Liver (tissue), 3 donors: Measurements from ENCODE around the gene SOAT1.

Experiments used
- FOXA2 ChIP-seq: IDR thresholded peaks from 2 replicates; pipeline ENCODE4 v1.6.1; 2016; ENCODE audit warnings: antibody characterized with exemption
- JUND ChIP-seq, 2 donors: IDR thresholded peaks; 2 replicates each; pipeline ENCODE4 v1.6.1; 2016; ENCODE audit warnings: antibody characterized with exemption in 2 of 2
- RAD21 ChIP-seq, 2 donors: IDR thresholded peaks; 2 replicates each; pipeline ENCODE4 v1.6.1; 2016; ENCODE audit warnings: antibody characterized with exemption in 2 of 2, mild to moderate bottlenecking in 2 of 2
- RXRA ChIP-seq, 2 donors: IDR thresholded peaks; 2 replicates each; pipeline ENCODE4 v1.6.1; 2017 to 2018; ENCODE audit warnings: antibody characterized with exemption in 2 of 2, mild to moderate bottlenecking in 1 of 2
- TAF1 ChIP-seq: conservative IDR thresholded peaks from 2 replicates; pipeline ENCODE4 v1.6.1; 2016; ENCODE audit warnings: antibody characterized with exemption, mild to moderate bottlenecking
- TF ChIP-seq, protein P1 (sequence below): fragments of 150-350 bp; IDR thresholded peaks from 2 replicates; pipeline ENCODE4 v1.5.1; 2017; ENCODE audit warnings: improper control_type of control experiment, low read depth, low read length; ENCODE audit not compliant: missing input control
- TF ChIP-seq, protein P2 (sequence below): IDR thresholded peaks from 2 replicates; pipeline ENCODE4 v1.6.1; 2016; ENCODE audit warnings: antibody characterized with exemption
- donor health status: healthy.
- donor health status: healthy.

DNA sequence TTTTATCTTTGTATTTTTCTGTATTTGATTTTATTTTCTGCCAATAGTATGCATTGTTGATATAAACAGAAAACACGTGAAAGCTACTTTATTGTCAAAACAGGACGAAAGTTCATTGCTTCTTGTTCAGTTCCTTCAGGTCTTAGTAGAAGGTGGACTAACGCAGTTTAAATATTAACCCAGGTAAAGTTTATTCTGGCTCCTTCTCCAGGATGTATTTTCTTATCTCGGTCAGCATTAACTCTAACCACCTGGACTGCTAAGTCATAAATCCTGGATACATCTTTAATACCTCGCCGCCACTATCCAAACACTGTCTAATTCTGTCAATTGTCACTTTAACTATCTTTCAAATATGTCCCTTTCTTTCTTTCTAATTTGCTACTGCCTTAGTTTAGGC lies 5.7 kb upstream of the SOAT1 start:
- TF ChIP-seq, protein P1, sequence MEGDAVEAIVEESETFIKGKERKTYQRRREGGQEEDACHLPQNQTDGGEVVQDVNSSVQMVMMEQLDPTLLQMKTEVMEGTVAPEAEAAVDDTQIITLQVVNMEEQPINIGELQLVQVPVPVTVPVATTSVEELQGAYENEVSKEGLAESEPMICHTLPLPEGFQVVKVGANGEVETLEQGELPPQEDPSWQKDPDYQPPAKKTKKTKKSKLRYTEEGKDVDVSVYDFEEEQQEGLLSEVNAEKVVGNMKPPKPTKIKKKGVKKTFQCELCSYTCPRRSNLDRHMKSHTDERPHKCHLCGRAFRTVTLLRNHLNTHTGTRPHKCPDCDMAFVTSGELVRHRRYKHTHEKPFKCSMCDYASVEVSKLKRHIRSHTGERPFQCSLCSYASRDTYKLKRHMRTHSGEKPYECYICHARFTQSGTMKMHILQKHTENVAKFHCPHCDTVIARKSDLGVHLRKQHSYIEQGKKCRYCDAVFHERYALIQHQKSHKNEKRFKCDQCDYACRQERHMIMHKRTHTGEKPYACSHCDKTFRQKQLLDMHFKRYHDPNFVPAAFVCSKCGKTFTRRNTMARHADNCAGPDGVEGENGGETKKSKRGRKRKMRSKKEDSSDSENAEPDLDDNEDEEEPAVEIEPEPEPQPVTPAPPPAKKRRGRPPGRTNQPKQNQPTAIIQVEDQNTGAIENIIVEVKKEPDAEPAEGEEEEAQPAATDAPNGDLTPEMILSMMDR, result no peak
- TF ChIP-seq RXRA (IDR thresholded peaks at IDR 0.05) (peak in 1 of 2 donors; percentile 39), FOXA2 (no peak), JUND (IDR thresholded peaks at IDR 0.05) (no peak), TAF1 (no peak), RAD21 (IDR thresholded peaks at IDR 0.05) (no peak)
- TF ChIP-seq, protein P2, sequence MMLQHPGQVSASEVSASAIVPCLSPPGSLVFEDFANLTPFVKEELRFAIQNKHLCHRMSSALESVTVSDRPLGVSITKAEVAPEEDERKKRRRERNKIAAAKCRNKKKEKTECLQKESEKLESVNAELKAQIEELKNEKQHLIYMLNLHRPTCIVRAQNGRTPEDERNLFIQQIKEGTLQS, result no peak
